Measurements from ENCODE around the gene GABRG3.

DNA sequence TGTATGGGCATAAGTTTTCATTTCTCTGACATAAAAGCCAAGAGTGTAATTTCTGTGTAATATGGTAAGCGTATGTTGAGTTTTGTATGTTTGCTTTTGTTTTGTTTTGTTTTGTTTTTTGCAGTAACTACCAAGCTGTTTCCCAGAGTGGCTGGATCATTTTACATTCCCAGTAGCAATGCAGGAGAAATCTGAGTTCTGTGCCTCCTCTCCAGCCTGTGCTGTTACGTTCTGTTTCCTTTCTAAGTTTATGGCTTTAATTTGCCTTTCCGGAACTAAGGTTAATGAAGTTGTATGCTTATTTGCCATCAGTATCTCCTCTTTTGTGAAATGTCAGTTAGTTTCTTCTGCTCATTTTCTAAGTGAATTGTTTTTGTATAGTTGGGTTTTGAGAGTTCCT lies 307.8 kb downstream of the GABRG3 start:
- TF ChIP-seq POLR2A (IDR thresholded peaks at IDR 0.05; ENCODE audit: low read depth, low read length) (no peak), TAF1 (IDR thresholded peaks at IDR 0.05; ENCODE audit: low read depth, low read length) (no peak), POLR2AphosphoS5 (IDR thresholded peaks at IDR 0.05; ENCODE audit: low read depth, low read length) (no peak), PAX5 (IDR thresholded peaks at IDR 0.05; ENCODE audit: insufficient read depth, low read length, severe bottlenecking) (no peak), SPI1 (IDR thresholded peaks at IDR 0.05; ENCODE audit: low read depth, low read length) (no peak)

Measured in GM12891 (cell line).